CD4-positive, alpha-beta T cell (primary cell): ENCODE results near the gene IFI6. TPM values are rescaled to one million over a fixed set of nuclear protein-coding genes. Genes with fewer than 3 reads are reported as not detected.
"Not testable (repeated sequence)": the region's sequence is repeated elsewhere in the genome, so short reads cannot be mapped to it uniquely, and the experiment has no call there.

Experiments used
- ATAC-seq: fragments of 200-7000 bp; cut with Tn5 transposase; one replicate; pipeline ENCODE4 v1.10.0; 2022; ENCODE audit warnings: mild to moderate bottlenecking; ENCODE audit not compliant: poor library complexity
- CTCF ChIA-PET: fragments of 350-600 bp; sonication (Branson Sonifier 250); formaldehyde crosslinking; loops from one replicate; lab custom pipeline; 2021; ENCODE audit warnings: antibody characterized with exemption, inconsistent platforms; lab: Charles Lee
- POLR2A ChIA-PET: fragments of 350-600 bp; sonication (Branson Sonifier 250); formaldehyde crosslinking; loops from one replicate; lab custom pipeline; 2021; ENCODE audit warnings: antibody characterized with exemption, inconsistent platforms; lab: Charles Lee
- DNase-seq, 14 experiments: peaks; one replicate each; pipeline ENCODE4 v3.0.0-alpha.2; 2013 to 2020; ENCODE audit warnings: mixed read lengths in 2 of 14
- H3K27ac ChIP-seq, 2 donors: one replicate each; pipeline versions ENCODE4 v1.5.1 to v1.7.0; 2013; ENCODE audit warnings: low read length in 2 of 2, low read depth in 1 of 2, mild to moderate bottlenecking in 1 of 2
- H3K27me3 ChIP-seq, 2 experiments: 1 replicate in 1 of 2; 2 replicates in 1 of 2; pipeline versions ENCODE4 v1.6.1 to v1.7.0; 2013; ENCODE audit warnings: low read length in 2 of 2, control low read depth in 1 of 2, mild to moderate bottlenecking in 1 of 2, moderate library complexity in 1 of 2; ENCODE audit not compliant: insufficient read depth in 2 of 2, control insufficient read depth in 1 of 2
- H3K36me3 ChIP-seq: one replicate; pipeline ENCODE4 v1.6.1; 2013; ENCODE audit warnings: low read length, control low read depth; ENCODE audit not compliant: insufficient read depth
- H3K4me1 ChIP-seq: one replicate; pipeline ENCODE4 v1.6.1; 2013; ENCODE audit warnings: low read length, control low read depth; ENCODE audit not compliant: insufficient read depth
- H3K4me3 ChIP-seq: one replicate; pipeline ENCODE4 v1.5.1; 2013; ENCODE audit warnings: mild to moderate bottlenecking, low read length, moderate library complexity
- H3K9me3 ChIP-seq, 2 experiments: 1 replicate in 1 of 2; 2 replicates in 1 of 2; pipeline versions ENCODE4 v1.6.1 to v1.7.0; 2013; ENCODE audit warnings: low read length in 2 of 2, mild to moderate bottlenecking in 2 of 2, control low read depth in 1 of 2, moderate library complexity in 1 of 2; ENCODE audit not compliant: control insufficient read depth in 1 of 2, insufficient read depth in 1 of 2
- H3K27ac Mint-ChIP-seq: one replicate; pipeline ENCODE4 v1.8.0; 2020; ENCODE audit warnings: mixed read lengths
- H3K27me3 Mint-ChIP-seq: one replicate; pipeline ENCODE4 v1.8.0; 2021; ENCODE audit warnings: mixed read lengths
- H3K36me3 Mint-ChIP-seq: one replicate; pipeline ENCODE4 v1.8.0; 2021; ENCODE audit warnings: low read depth, mixed read lengths
- H3K4me1 Mint-ChIP-seq: one replicate; pipeline ENCODE4 v1.8.0; 2021; ENCODE audit warnings: low read depth, mixed read lengths
- H3K4me3 Mint-ChIP-seq: one replicate; pipeline ENCODE4 v1.8.0; 2020; ENCODE audit warnings: mild to moderate bottlenecking, mixed read lengths
- H3K9me3 Mint-ChIP-seq: one replicate; pipeline ENCODE4 v1.8.0; 2020; ENCODE audit warnings: mixed read lengths
- intact Hi-C, 2 experiments: fragments of 100-400 bp; cut with DNase I in 1 of 2; cut with micrococcal nuclease in 1 of 2; formaldehyde crosslinking; loops; one replicate each; pipeline versions ENCODE4 v1.15.1 to v1.9.0; 2023 to 2025; cut with DNase I, micrococcal nuclease
- total RNA-seq, 174 experiments: library from RNA in 2 of 174; stranded (reverse) in 2 of 174; gene quantifications; one replicate each; pipeline ENCODE4 v1.2.3 and lab custom pipeline; 2021 to 2026
- TF ChIP-seq, protein P1 (sequence below): fragments of 200-600 bp; IDR thresholded peaks from one replicate; pipeline ENCODE4 v1.8.0; 2022; ENCODE audit warnings: antibody characterized with exemption, mild to moderate bottlenecking

Gene IFI6
- total RNA-seq, 2 experiments from 2014 or later, result 33.6 to 36.2 TPM

- no peaks in the 10 kb centered on the region for H3K4me1 Mint-ChIP-seq
- no peaks in the 10 kb centered on the region for H3K9me3 ChIP-seq
- H3K27ac Mint-ChIP-seq, result no peak overlapping the region
- H3K4me3 ChIP-seq, result no peak overlapping the region
- no peak for DNase-seq
- ChIA-PET CTCF (interaction anchor here (1.0 to 1.3 kb wide), 2 partner anchors 9 to 47 kb away, joined by 3 read pairs; no protein-coding TSS in a partner anchor), POLR2A (interaction anchor here (2.2 kb wide), 1 partner anchor 15 kb away, joined by 5 read pairs; the partner anchor contains the start of gene FAM76A)
- no peaks in the 10 kb centered on the region for H3K36me3 ChIP-seq
- H3K27me3 ChIP-seq, result no peaks in the 10 kb centered on the region
- peaks cover 13% of the 10 kb centered on the region for H3K27me3 Mint-ChIP-seq
- H3K27ac ChIP-seq, result no peak overlapping the region
- intact Hi-C loops, result no loop called here
- TF ChIP-seq, protein P1, sequence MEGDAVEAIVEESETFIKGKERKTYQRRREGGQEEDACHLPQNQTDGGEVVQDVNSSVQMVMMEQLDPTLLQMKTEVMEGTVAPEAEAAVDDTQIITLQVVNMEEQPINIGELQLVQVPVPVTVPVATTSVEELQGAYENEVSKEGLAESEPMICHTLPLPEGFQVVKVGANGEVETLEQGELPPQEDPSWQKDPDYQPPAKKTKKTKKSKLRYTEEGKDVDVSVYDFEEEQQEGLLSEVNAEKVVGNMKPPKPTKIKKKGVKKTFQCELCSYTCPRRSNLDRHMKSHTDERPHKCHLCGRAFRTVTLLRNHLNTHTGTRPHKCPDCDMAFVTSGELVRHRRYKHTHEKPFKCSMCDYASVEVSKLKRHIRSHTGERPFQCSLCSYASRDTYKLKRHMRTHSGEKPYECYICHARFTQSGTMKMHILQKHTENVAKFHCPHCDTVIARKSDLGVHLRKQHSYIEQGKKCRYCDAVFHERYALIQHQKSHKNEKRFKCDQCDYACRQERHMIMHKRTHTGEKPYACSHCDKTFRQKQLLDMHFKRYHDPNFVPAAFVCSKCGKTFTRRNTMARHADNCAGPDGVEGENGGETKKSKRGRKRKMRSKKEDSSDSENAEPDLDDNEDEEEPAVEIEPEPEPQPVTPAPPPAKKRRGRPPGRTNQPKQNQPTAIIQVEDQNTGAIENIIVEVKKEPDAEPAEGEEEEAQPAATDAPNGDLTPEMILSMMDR, result no peak
- no peak for ATAC-seq
- no peak overlapping the region for H3K4me3 Mint-ChIP-seq
- H3K9me3 Mint-ChIP-seq, result no peaks in the 10 kb centered on the region
- no peaks in the 10 kb centered on the region for H3K36me3 Mint-ChIP-seq
- H3K4me1 ChIP-seq, result no peaks in the 10 kb centered on the region
Measured at GRCh38 chr1:27710574-27710973, 38.6 kb upstream of the IFI6 start.

GRCh38 chr1:27705545-27705944 is 33.6 kb upstream of the IFI6 start:
- intact Hi-C loops, result no loop called here
- H3K4me3 Mint-ChIP-seq, result no peak overlapping the region
- H3K27ac ChIP-seq, result no peak overlapping the region
- ChIA-PET POLR2A (interaction anchor here (1.9 kb wide), 1 partner anchor 20 kb away, joined by 4 read pairs; the partner anchor contains the start of gene FAM76A), CTCF (interaction anchor here (0.8 to 1.4 kb wide), 2 partner anchors 17 to 36 kb away, joined by 3 read pairs; no protein-coding TSS in a partner anchor)
- peaks cover 0 to 5% of the 10 kb centered on the region in 2 experiments for H3K27me3 ChIP-seq
- H3K9me3 Mint-ChIP-seq, result no peaks in the 10 kb centered on the region
- TF ChIP-seq, protein P1, result no peak
- ATAC-seq (no peak), DNase-seq (no peak)
- H3K36me3 ChIP-seq, result no peaks in the 10 kb centered on the region
- H3K9me3 ChIP-seq, result peaks cover 9 to 10% of the 10 kb centered on the region in 2 experiments
- H3K4me3 ChIP-seq, result no peak overlapping the region
- H3K4me1 ChIP-seq, result no peaks in the 10 kb centered on the region
- peaks cover 18% of the 10 kb centered on the region for H3K27me3 Mint-ChIP-seq
- no peaks in the 10 kb centered on the region for H3K36me3 Mint-ChIP-seq
- H3K27ac Mint-ChIP-seq, result no peak overlapping the region
- H3K4me1 Mint-ChIP-seq, result no peaks in the 10 kb centered on the region

- Histone ChIP-seq H3K4me3 (no peak overlapping the region), H3K27ac (no peak overlapping the region), H3K36me3 (no peaks in the 10 kb centered on the region), H3K27me3 (peaks cover 0 to 5% of the 10 kb centered on the region in 2 experiments), H3K9me3 (peaks cover 9 to 10% of the 10 kb centered on the region in 2 experiments), H3K4me1 (no peaks in the 10 kb centered on the region)
- TF ChIP-seq, protein P1, result no peak
- Mint-ChIP-seq H3K27me3 (peaks cover 19% of the 10 kb centered on the region), H3K27ac (no peak overlapping the region), H3K4me1 (no peaks in the 10 kb centered on the region), H3K4me3 (no peak overlapping the region), H3K36me3 (no peaks in the 10 kb centered on the region), H3K9me3 (no peaks in the 10 kb centered on the region)
- DNase-seq (no peak), ATAC-seq (no peak)
- POLR2A ChIA-PET, result interaction anchor here (1.9 kb wide), 1 partner anchor 21 kb away, joined by 4 read pairs; the partner anchor contains the start of gene FAM76A
- CTCF ChIA-PET, result interaction anchor here (0.8 to 1.4 kb wide), 2 partner anchors 16 to 36 kb away, joined by 3 read pairs; no protein-coding TSS in a partner anchor
- intact Hi-C loops, result no loop called here
Measured at GRCh38 chr1:27704958-27705357, 33.0 kb upstream of the IFI6 start.

- H3K9me3 ChIP-seq, H3K4me1 Mint-ChIP-seq, H3K36me3 Mint-ChIP-seq, intact Hi-C loops, CTCF ChIA-PET, H3K4me3 ChIP-seq, H3K4me3 Mint-ChIP-seq, DNase-seq, H3K27me3 ChIP-seq, ATAC-seq, POLR2A ChIA-PET, H3K9me3 Mint-ChIP-seq, H3K36me3 ChIP-seq, H3K4me1 ChIP-seq, H3K27ac ChIP-seq, H3K27ac Mint-ChIP-seq: not testable (repeated sequence)
- H3K27me3 Mint-ChIP-seq, result peaks cover 16% of the 10 kb centered on the region
Measured at GRCh38 chr1:27696835-27697234, 24.8 kb upstream of the IFI6 start.
